Lower lobe of right lung (tissue), 2 donors: ENCODE measurements around the gene KCNJ4. TPM values are rescaled to one million over a fixed set of nuclear protein-coding genes. Genes with fewer than 3 reads are reported as not detected.

Source experiments
- ATAC-seq, 2 donors: fragments of 200-7000 bp; cut with Tn5 transposase; one replicate each; pipeline ENCODE4 v1.9.1; 2020 to 2022; ENCODE audit warnings: mild to moderate bottlenecking in 2 of 2, moderate library complexity in 2 of 2
- DNase-seq: peaks from one replicate; pipeline ENCODE4 v3.0.0-alpha.2; 2020
- H3K27ac ChIP-seq: fragments of 200-600 bp; one replicate; pipeline ENCODE4 v1.8.0; 2022
- H3K27me3 ChIP-seq: fragments of 200-600 bp; one replicate; pipeline ENCODE4 v1.8.0; 2022; ENCODE audit warnings: low read depth
- H3K36me3 ChIP-seq: fragments of 200-600 bp; one replicate; pipeline ENCODE4 v1.8.0; 2022; ENCODE audit warnings: mild to moderate bottlenecking
- H3K4me1 ChIP-seq: fragments of 200-600 bp; one replicate; pipeline ENCODE4 v1.8.0; 2022
- H3K4me3 ChIP-seq: fragments of 200-600 bp; one replicate; pipeline ENCODE4 v1.8.0; 2022; ENCODE audit warnings: mild to moderate bottlenecking
- H3K9me3 ChIP-seq: fragments of 200-600 bp; one replicate; pipeline ENCODE4 v1.8.0; 2022
- CTCF ChIP-seq: fragments of 200-600 bp; IDR thresholded peaks from one replicate; pipeline ENCODE4 v1.8.0; 2022; ENCODE audit warnings: antibody characterized with exemption, mild to moderate bottlenecking
- intact Hi-C: fragments of 100-400 bp; cut with DNase I; formaldehyde crosslinking; loops from one replicate; pipeline ENCODE4 v1.11.0; 2022
- total RNA-seq: library from RNA; stranded (reverse); fragmentation: NEBNext Ultra II Directional; extraction: Animal tissue kit (Norgen Biotek cat#: 25700); gene quantifications from one replicate; pipeline ENCODE4 v1.2.1, GENCODE V29; 2021
- donor health status: DM: no; HTN: yes; CAD: no; lungs with severe emphysema.

KCNJ4 gene
- total RNA-seq, 1 donor from 2014 or later: not detected

DNA sequence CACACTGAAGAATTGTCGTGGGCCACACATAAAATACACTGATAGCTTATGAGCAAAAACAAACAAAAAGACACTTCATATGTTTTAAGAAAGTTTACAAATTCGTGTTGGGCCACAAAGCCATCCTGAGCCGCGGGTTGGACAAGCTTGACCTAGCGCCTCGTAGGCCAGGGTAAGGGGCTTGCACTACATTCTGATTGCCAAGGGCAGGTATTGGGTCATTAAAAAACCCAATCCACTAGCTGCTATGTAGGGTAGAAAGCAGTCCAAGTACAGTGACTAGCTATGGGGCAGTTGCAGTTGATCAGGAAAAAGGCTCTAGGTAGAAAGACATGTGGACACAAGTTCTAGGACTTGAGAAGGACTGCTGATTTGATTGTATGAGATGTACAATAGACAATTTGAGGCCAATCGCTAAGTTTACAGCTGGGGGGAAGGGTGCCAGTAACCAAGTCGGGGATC, 26.9 kb upstream of the KCNJ4 start:
- intact Hi-C loops: no loop called here
- Histone ChIP-seq H3K9me3 (no peaks in the 10 kb centered on the region), H3K4me3 (no peak overlapping the region), H3K27ac (no peak overlapping the region), H3K36me3 (peaks cover 72% of the 10 kb centered on the region), H3K27me3 (no peaks in the 10 kb centered on the region), H3K4me1 (peaks cover 11% of the 10 kb centered on the region)
- DNase-seq (no peak), ATAC-seq (peak in 1 of 2 donors; percentile 14)
- TF ChIP-seq CTCF: no peak

- Histone ChIP-seq H3K27ac (no peak overlapping the region), H3K4me1 (peaks cover 11% of the 10 kb centered on the region), H3K4me3 (no peak overlapping the region), H3K27me3 (no peaks in the 10 kb centered on the region), H3K9me3 (no peaks in the 10 kb centered on the region), H3K36me3 (peaks cover 66% of the 10 kb centered on the region)
- no peak for TF ChIP-seq CTCF
- DNase-seq (no peak), ATAC-seq (peak; percentile 9 to 42)
- intact Hi-C loops: no loop called here
Measured at GRCh38 chr22:38481162-38481870, 26.3 kb upstream of the KCNJ4 start.

DNA sequence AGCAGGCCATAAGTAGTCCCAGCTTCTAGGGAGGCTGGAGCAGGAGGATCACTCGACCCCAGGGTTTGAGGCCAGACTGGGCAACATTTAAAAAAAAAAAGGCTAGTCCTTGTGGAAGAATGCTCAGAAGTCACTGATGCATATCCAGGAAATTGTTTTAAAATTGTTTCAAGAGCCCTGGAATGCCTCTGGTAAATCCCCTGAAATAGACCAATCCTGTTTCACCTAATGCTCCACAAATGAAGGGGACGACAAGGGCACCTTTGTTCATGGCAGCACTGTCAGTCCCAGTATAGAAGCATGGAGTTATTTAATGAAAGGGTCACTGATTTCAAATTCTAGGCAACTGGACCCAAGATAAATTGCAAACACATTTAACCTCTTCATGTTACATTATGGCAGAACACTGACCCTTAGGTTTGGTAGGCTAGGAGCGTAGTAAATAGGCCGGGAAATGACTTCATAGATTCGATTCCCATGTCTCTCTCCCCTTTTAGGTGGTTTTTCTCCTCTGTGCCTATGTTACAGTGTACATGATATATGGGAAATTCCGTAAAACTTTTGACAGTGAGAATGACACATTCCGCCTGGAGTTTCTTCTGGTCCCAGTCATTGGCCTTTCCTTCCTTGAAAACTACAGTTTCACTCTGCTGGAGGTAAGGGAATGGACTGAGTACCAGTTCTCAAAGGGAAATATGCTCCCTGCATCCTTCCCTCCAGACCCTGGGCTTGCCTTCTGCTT, 24.3 kb upstream of the KCNJ4 start:
- Histone ChIP-seq H3K27me3 (no peaks in the 10 kb centered on the region), H3K4me3 (no peak overlapping the region), H3K9me3 (no peaks in the 10 kb centered on the region), H3K27ac (no peak overlapping the region), H3K36me3 (peaks cover 46% of the 10 kb centered on the region), H3K4me1 (peaks cover 11% of the 10 kb centered on the region)
- intact Hi-C loops: no loop called here
- DNase-seq (no peak), ATAC-seq (no peak)
- TF ChIP-seq CTCF: no peak

DNA sequence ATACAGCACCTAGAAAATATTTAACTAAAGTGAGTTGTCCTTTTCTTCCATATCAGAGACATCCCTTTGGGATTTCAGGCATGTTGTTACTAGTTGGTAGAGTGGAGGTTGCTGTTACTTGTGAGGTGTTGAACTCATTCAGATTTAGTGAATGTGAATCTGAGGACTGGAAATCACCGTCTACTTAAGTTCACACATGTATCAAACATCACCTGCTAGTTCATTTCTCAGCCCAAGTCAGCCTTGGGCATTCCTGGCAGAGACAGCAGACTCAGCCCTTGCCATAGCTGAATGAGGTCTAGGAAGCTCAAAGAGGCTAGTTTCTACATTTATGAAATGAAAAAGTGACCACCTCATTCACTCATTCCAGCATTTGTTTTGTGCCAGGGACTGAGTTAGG, 22.6 kb upstream of the KCNJ4 start:
- H3K9me3 ChIP-seq: no peaks in the 10 kb centered on the region
- no peak overlapping the region for H3K4me3 ChIP-seq
- intact Hi-C loops: no loop called here
- no peak for ATAC-seq
- H3K4me1 ChIP-seq: peaks cover 10% of the 10 kb centered on the region
- TF ChIP-seq CTCF: no peak
- no peak for DNase-seq
- no peak overlapping the region for H3K27ac ChIP-seq
- no peaks in the 10 kb centered on the region for H3K27me3 ChIP-seq
- peaks cover 29% of the 10 kb centered on the region for H3K36me3 ChIP-seq

- Histone ChIP-seq H3K4me3 (no peak overlapping the region), H3K4me1 (no peaks in the 10 kb centered on the region), H3K27ac (no peak overlapping the region), H3K36me3 (no peaks in the 10 kb centered on the region), H3K27me3 (no peaks in the 10 kb centered on the region), H3K9me3 (no peaks in the 10 kb centered on the region)
- no peak for ATAC-seq
- no peak for DNase-seq
- intact Hi-C loops: no loop called here
- TF ChIP-seq CTCF: no peak
Measured at GRCh38 chr22:38474003-38474607, 19.1 kb upstream of the KCNJ4 start.
